HFFc6 (cell line): ENCODE results near the gene NTN1. TPM values are rescaled to one million over a fixed set of nuclear protein-coding genes. Genes with fewer than 3 reads are reported as not detected.

ENCODE experiments used
- DNase-seq: peaks from one replicate; pipeline ENCODE4 v3.0.0-alpha.2; 2018
- H3K27ac Mint-ChIP-seq: 2 replicates; pipeline ENCODE4 v1.8.0; 2020; ENCODE audit warnings: mild to moderate bottlenecking, mixed read lengths
- H3K27me3 Mint-ChIP-seq: 2 replicates; pipeline ENCODE4 v1.8.0; 2021; ENCODE audit warnings: mild to moderate bottlenecking, moderate library complexity, mixed read lengths; ENCODE audit not compliant: insufficient read depth
- H3K36me3 Mint-ChIP-seq: 2 replicates; pipeline ENCODE4 v1.8.0; 2021; ENCODE audit warnings: low read depth, mixed read lengths
- H3K4me1 Mint-ChIP-seq: 2 replicates; pipeline ENCODE4 v1.8.0; 2020; ENCODE audit warnings: low read depth, mixed read lengths
- H3K4me3 Mint-ChIP-seq: 2 replicates; pipeline ENCODE4 v1.8.0; 2020; ENCODE audit warnings: mild to moderate bottlenecking, moderate library complexity, mixed read lengths
- H3K9me3 Mint-ChIP-seq: 2 replicates; pipeline ENCODE4 v1.8.0; 2020; ENCODE audit warnings: mild to moderate bottlenecking, mixed read lengths
- CTCF ChIP-seq: fragments of 200-600 bp; sonication (generic); IDR thresholded peaks from 2 replicates; pipeline ENCODE4 v1.5.0; 2021; ENCODE audit warnings: antibody characterized with exemption, mild to moderate bottlenecking
- total RNA-seq, 6 experiments: library from RNA; stranded (reverse); fragmentation: NEBNext Ultra II Directional; extraction: Animal tissue kit (Norgen Biotek cat#: 25700); gene quantifications; 2 replicates in 1 of 6; 3 replicates in 5 of 6; pipeline ENCODE4 v1.2.3, GENCODE V29; 2021

NTN1 gene
- total RNA-seq, 6 experiments from 2014 or later, result not detected

DNA sequence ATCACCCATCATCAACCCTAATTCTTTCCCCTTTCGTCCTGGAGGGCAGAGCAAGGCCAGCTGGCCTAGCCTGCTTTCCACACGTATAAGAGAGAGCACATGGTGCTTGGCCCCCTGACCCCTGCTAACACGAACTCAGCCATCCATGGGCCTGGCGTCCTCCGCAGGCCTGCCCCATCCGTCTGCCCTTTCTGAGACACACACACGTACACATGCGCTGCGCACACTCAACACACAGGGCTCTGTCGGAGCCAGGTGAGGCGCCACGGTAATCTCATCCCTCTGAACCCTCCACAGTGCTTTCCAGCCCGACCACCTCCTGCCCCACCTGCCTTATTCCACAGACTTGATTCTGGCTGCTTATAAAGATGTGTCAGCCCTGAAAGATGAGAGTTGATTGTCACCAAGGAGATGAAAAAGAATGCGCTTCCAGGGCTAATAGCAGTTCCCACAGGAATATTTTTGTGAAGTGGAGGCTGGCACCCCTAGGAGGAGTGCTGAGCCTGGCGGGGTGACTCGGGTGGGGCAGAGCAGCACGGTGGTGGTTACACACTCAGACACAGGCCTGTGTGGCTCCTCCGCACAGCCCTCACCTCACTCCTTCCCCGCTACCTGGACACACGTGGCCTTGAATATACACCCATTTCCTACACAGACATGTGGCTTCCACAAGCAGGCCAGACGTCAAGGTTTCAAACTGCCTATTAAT, 228.1 kb downstream of the NTN1 start:
- H3K36me3 Mint-ChIP-seq, result no peaks in the 10 kb centered on the region; the same call in 1 of the 2 replicates
- no peak overlapping the region for H3K27ac Mint-ChIP-seq
- no peak for DNase-seq
- no peak for TF ChIP-seq CTCF
- peaks cover 3% of the 10 kb centered on the region; the same call in 1 of the 2 replicates for H3K27me3 Mint-ChIP-seq
- peaks cover 7% of the 10 kb centered on the region; the same call in 1 of the 2 replicates for H3K9me3 Mint-ChIP-seq
- H3K4me1 Mint-ChIP-seq, result no peaks in the 10 kb centered on the region
- no peak overlapping the region for H3K4me3 Mint-ChIP-seq

DNA sequence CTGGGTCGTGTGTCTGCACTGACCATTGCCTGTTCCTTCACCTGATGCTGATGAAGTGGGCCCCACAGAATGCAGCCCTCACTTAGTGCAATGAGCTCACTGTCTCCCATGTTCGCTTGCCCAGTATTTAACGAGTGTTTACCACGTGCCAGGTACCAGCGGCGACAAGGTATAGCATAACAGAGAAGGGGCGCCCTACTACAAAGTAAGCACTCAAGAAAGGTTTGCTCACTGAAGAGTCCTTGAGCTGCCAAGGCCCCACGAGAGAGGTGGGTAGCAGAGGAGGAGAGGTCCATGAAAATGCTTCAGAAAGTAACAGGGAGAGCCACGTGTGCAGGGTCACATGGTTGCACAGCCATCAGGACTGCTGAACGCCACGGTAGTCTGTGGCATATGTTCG, 230.0 kb downstream of the NTN1 start:
- no peaks in the 10 kb centered on the region; the same call in 1 of the 2 replicates for H3K36me3 Mint-ChIP-seq
- peaks cover 7% of the 10 kb centered on the region; the same call in 1 of the 2 replicates for H3K9me3 Mint-ChIP-seq
- H3K27me3 Mint-ChIP-seq, result peaks cover 3% of the 10 kb centered on the region; the same call in 1 of the 2 replicates
- no peak for DNase-seq
- H3K27ac Mint-ChIP-seq, result no peak overlapping the region
- peaks cover 1% of the 10 kb centered on the region; the same call in 1 of the 2 replicates for H3K4me1 Mint-ChIP-seq
- no peak overlapping the region for H3K4me3 Mint-ChIP-seq
- TF ChIP-seq CTCF, result no peak

GRCh38 chr17:9253308-9253707, 232.0 kb downstream of the NTN1 start:
- no peak overlapping the region for H3K4me3 Mint-ChIP-seq
- H3K4me1 Mint-ChIP-seq, result peaks cover 14% of the 10 kb centered on the region
- H3K27ac Mint-ChIP-seq, result no peak overlapping the region
- no peak for DNase-seq
- TF ChIP-seq CTCF, result no peak
- H3K36me3 Mint-ChIP-seq, result no peaks in the 10 kb centered on the region; the same call in 1 of the 2 replicates
- H3K9me3 Mint-ChIP-seq, result peaks cover 7% of the 10 kb centered on the region; the same call in 1 of the 2 replicates
- no peaks in the 10 kb centered on the region for H3K27me3 Mint-ChIP-seq

DNA sequence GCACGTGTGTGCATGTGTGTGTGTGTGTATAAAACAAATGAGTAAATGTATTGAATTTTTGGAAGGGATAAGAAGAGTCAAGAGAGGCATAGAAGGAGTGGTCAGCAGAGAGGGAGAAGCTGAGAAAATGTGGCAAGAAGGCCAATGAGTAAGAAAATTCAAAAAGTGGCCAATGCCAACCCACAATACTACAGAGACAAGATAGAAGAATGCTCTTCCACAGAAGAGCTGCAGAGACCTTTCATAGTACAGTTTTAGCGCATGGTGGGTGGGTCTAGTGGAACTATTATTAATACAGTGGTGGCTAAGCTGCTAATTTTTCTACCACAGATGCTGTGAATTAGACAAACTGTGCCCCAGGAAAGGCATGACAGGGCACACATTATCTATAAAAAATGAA, 233.5 kb downstream of the NTN1 start:
- TF ChIP-seq CTCF, result no peak
- H3K9me3 Mint-ChIP-seq, result peaks cover 13% of the 10 kb centered on the region
- peaks cover 14% of the 10 kb centered on the region for H3K4me1 Mint-ChIP-seq
- no peak overlapping the region for H3K27ac Mint-ChIP-seq
- no peaks in the 10 kb centered on the region; the same call in 1 of the 2 replicates for H3K36me3 Mint-ChIP-seq
- no peak overlapping the region for H3K4me3 Mint-ChIP-seq
- DNase-seq, result no peak
- H3K27me3 Mint-ChIP-seq, result no peaks in the 10 kb centered on the region

DNA sequence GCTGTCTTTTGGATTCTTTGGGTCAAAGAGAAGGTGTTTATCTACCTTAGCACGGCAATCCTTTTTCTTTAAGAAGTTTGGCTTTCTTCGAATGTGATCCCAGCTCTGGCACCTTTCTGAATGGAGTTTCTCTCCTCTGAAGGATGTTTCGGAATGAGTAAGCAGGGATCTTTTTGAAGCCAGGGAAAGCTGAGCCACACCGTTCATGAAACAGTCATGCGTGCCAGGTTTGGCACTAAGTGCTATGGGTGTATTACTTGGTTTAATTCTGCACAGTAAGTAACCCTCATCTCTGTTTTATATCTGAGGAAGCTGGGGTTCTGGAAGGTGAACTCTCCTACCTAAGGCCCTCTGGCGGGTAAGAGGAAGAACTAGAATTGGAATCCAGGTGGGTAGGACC, 234.5 kb downstream of the NTN1 start:
- DNase-seq, result no peak
- peaks cover 4% of the 10 kb centered on the region; the same call in 1 of the 2 replicates for H3K36me3 Mint-ChIP-seq

More for the DNA sequence above, 234.5 kb downstream of the NTN1 start:
- no peak overlapping the region for H3K4me3 Mint-ChIP-seq
- TF ChIP-seq CTCF, result no peak
- no peak overlapping the region for H3K27ac Mint-ChIP-seq
- H3K4me1 Mint-ChIP-seq, result peaks cover 14% of the 10 kb centered on the region
- no peaks in the 10 kb centered on the region for H3K27me3 Mint-ChIP-seq
- H3K9me3 Mint-ChIP-seq, result peaks cover 13% of the 10 kb centered on the region
